PC-3 (cell line): ENCODE measurements around the gene ATAD3A. TPM values are rescaled to one million over a fixed set of nuclear protein-coding genes. Genes with fewer than 3 reads are reported as not detected.
"Not testable (repeated sequence)": the region's sequence is repeated elsewhere in the genome, so short reads cannot be mapped to it uniquely, and the experiment has no call there.

Experiments used
- ATAC-seq: fragments of 200-7000 bp; cut with Tn5 transposase; 2 replicates; pipeline ENCODE4 v1.9.1; 2020; ENCODE audit warnings: mild to moderate bottlenecking, moderate library complexity
- BruUV-seq: library from RNA; stranded (reverse); fragments of 400-500 nt; replicated peaks from 2 replicates; lab custom pipeline; 2021; lab: Mats Ljungman, UMichigan
- CTCF ChIA-PET: fragments of 300-600 bp; sonication (Branson Sonifier 250); formaldehyde crosslinking; loops from one replicate; lab custom pipeline; 2022; ENCODE audit warnings: antibody characterized with exemption; lab: Charles Lee
- POLR2A ChIA-PET: fragments of 300-600 bp; sonication (Branson Sonifier 250); formaldehyde crosslinking; loops from one replicate; lab custom pipeline; 2022; ENCODE audit warnings: antibody characterized with exemption; ENCODE audit not compliant: unreplicated experiment; lab: Charles Lee
- DNase-seq: peaks from one replicate; pipeline ENCODE4 v3.0.0-alpha.2; 2015
- H2AFZ ChIP-seq: fragments of 300-600 bp; sonication (generic); 2 replicates; pipeline ENCODE4 v1.6.0; 2016; ENCODE audit warnings: antibody characterized with exemption, low read length
- H3F3A ChIP-seq: fragments of 300-600 bp; sonication (generic); one replicate; pipeline ENCODE4 v1.6.0; 2017; ENCODE audit warnings: antibody characterized with exemption, low read length, control low read depth, mild to moderate bottlenecking; ENCODE audit not compliant: unreplicated experiment
- H3K27ac ChIP-seq: fragments of 300-600 bp; sonication (generic); 2 replicates; pipeline ENCODE4 v1.5.1; 2016; ENCODE audit warnings: mild to moderate bottlenecking, low read length
- H3K27me3 ChIP-seq: fragments of 300-600 bp; sonication (generic); 2 replicates; pipeline ENCODE4 v1.6.1; 2016; ENCODE audit warnings: low read length, mixed read lengths
- H3K36me3 ChIP-seq: fragments of 300-600 bp; sonication (generic); 2 replicates; pipeline ENCODE4 v1.6.1; 2016; ENCODE audit warnings: low read depth, mixed run types, low read length, mixed read lengths
- H3K4me1 ChIP-seq: fragments of 300-600 bp; sonication (generic); 2 replicates; pipeline ENCODE4 v1.5.1; 2016; ENCODE audit warnings: low read length; ENCODE audit not compliant: insufficient read depth
- H3K4me2 ChIP-seq: fragments of 300-600 bp; sonication (generic); 2 replicates; pipeline ENCODE4 v1.6.0; 2016; ENCODE audit warnings: low read length
- H3K4me3 ChIP-seq: fragments of 300-600 bp; sonication (generic); 2 replicates; pipeline ENCODE4 v1.5.1; 2016; ENCODE audit warnings: mild to moderate bottlenecking, low read length, mixed read lengths
- H3K79me2 ChIP-seq: fragments of 300-600 bp; sonication (generic); 2 replicates; pipeline ENCODE4 v1.6.1; 2017; ENCODE audit warnings: low read length, mixed read lengths
- H3K9ac ChIP-seq: fragments of 300-600 bp; sonication (generic); 2 replicates; pipeline ENCODE4 v1.6.0; 2016; ENCODE audit warnings: mild to moderate bottlenecking, low read length
- H3K9me2 ChIP-seq: fragments of 300-600 bp; sonication (generic); replicated peaks from 2 replicates; pipeline ENCODE4 v1.6.1; 2016; ENCODE audit warnings: mixed run types, low read length, mixed read lengths
- H3K9me3 ChIP-seq: fragments of 300-600 bp; sonication (generic); 2 replicates; pipeline ENCODE4 v1.6.1; 2016; ENCODE audit warnings: low read length, mixed read lengths
- H4K20me1 ChIP-seq: fragments of 300-600 bp; sonication (generic); 2 replicates; pipeline ENCODE4 v1.6.1; 2016; ENCODE audit warnings: low read length, mixed read lengths
- CTCF ChIP-seq: fragments of 300-600 bp; sonication (generic); conservative IDR thresholded peaks from 2 replicates; pipeline ENCODE4 v1.5.1; 2017; ENCODE audit warnings: antibody characterized with exemption, low read depth, mild to moderate bottlenecking, low read length
- EZH2 ChIP-seq: fragments of 300-600 bp; sonication (generic); IDR thresholded peaks from one replicate; pipeline ENCODE4 v1.6.1; 2017; ENCODE audit warnings: antibody characterized with exemption, mild to moderate bottlenecking, low read length; ENCODE audit not compliant: unreplicated experiment
- EZH2phosphoT487 ChIP-seq: fragments of 300-600 bp; sonication (generic); IDR thresholded peaks from 2 replicates; pipeline ENCODE4 v1.6.1; 2018; ENCODE audit warnings: mild to moderate bottlenecking, antibody characterized with exemption, low read length, borderline replicate concordance
- intact Hi-C: fragments of 100-400 bp; cut with micrococcal nuclease; formaldehyde crosslinking; loops from 2 replicates; pipeline ENCODE4 v1.9.0; 2023
- total RNA-seq: library from RNA; depleted of rRNA; stranded (reverse); fragments of >200 nt; gene quantifications from 2 replicates; pipeline ENCODE4 v1.2.3, GENCODE V29; 2014

Gene ATAD3A
- total RNA-seq, 1 experiment from 2014 or later: 186 TPM

- BruUV-seq: no TSS peak
- Histone ChIP-seq H3K36me3 (peaks cover 3% of the 10 kb centered on the region; the same call in 1 of the 2 replicates), H3K4me1 (peaks cover 12% of the 10 kb centered on the region), H3K9me2 (no peaks in the 10 kb centered on the region), H3K4me3 (peak within 1 kb of the TSS; percentile 88), H2AFZ (peak within 1 kb of the TSS; percentile 75), H3K9ac (peak within 1 kb of the TSS; percentile 85), H3K79me2 (peaks cover 62% of the 10 kb centered on the region), H4K20me1 (peaks cover 21% of the 10 kb centered on the region), H3K4me2 (peak within 1 kb of the TSS; percentile 87), H3K27me3 (no peaks in the 10 kb centered on the region), H3K9me3 (no peaks in the 10 kb centered on the region), H3K27ac (peak within 1 kb of the TSS; percentile 58), H3F3A (no peaks in the 10 kb centered on the region)
- ChIA-PET POLR2A (no interaction called here), CTCF (no interaction called here)
- peak; percentile 98 for DNase-seq
- TF ChIP-seq CTCF (no peak), EZH2phosphoT487 (no peak), EZH2 (no peak)
- peak; percentile 92 for ATAC-seq
- intact Hi-C loops: loop anchor here (1.0 kb wide), 2 partner anchors 40 to 64 kb away; partner anchors contain the start of gene MRPL20
Measured at GRCh38 chr1:1471389-1472052, 40.4 kb upstream of the ATAD3A start, which contains the start of gene ATAD3B. Gene ATAD3B, plus strand, starts transcription at chr1:1471765. Its CDS starts 120 bp downstream, at chr1:1471885.

- TSS peak; percentile 71 for BruUV-seq
- H3K4me3 ChIP-seq: peak overlapping the region; percentile 88
- H3F3A ChIP-seq, intact Hi-C loops, H3K9me3 ChIP-seq, DNase-seq, POLR2A ChIA-PET, H3K9me2 ChIP-seq, H3K27me3 ChIP-seq, H2AFZ ChIP-seq: not testable (repeated sequence)
- H3K27ac ChIP-seq: peak overlapping the region; percentile 8
- ATAC-seq: peak; percentile 33
- peaks cover 12% of the 10 kb centered on the region for H3K4me1 ChIP-seq
- peaks cover 11% of the 10 kb centered on the region; the same call in 1 of the 2 replicates for H3K36me3 ChIP-seq
- peaks cover 70% of the 10 kb centered on the region for H3K79me2 ChIP-seq
- peak overlapping the region; percentile 87 for H3K4me2 ChIP-seq
- peak overlapping the region; percentile 85 for H3K9ac ChIP-seq
- CTCF ChIA-PET: interaction anchor here (0.7 kb wide), 1 partner anchor 138 kb away, joined by 9 read pairs; no protein-coding TSS in a partner anchor
- peaks cover 27% of the 10 kb centered on the region for H4K20me1 ChIP-seq
Measured at GRCh38 chr1:1472053-1472876, 39.7 kb upstream of the ATAD3A start.

DNA sequence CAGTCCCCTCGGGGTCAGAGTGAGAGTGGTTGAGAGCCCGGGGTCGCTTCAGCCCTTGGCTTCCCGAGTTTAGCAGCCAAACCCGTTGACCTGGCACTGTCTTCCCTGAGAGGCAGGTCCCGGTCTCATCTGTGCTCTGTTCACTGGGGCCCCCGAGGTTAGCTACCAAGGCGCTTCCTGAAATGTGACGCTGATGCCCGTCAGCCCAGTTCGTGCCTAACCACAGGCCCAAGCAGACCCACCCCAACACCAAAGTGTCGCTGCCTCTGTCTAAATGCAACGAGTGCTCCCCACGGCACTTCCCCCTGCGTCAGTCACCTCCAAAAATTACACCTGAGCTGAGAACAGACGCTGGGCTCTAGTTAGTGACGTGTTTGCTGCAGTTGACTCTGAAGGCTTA, 36.0 kb upstream of the ATAD3A start:
- Histone ChIP-seq H3K79me2 (peaks cover 76% of the 10 kb centered on the region), H3K36me3 (peaks cover 36% of the 10 kb centered on the region), H4K20me1 (peaks cover 28% of the 10 kb centered on the region)
- H3F3A ChIP-seq, H3K4me2 ChIP-seq, DNase-seq, intact Hi-C loops, ATAC-seq, H2AFZ ChIP-seq, H3K4me1 ChIP-seq, H3K27ac ChIP-seq, H3K9me2 ChIP-seq, H3K4me3 ChIP-seq, H3K27me3 ChIP-seq, H3K9ac ChIP-seq, POLR2A ChIA-PET, BruUV-seq, CTCF ChIA-PET, H3K9me3 ChIP-seq: not testable (repeated sequence)
